Endodermal cell (in vitro differentiated cells): ENCODE results near the gene SERPINC1. TPM values are rescaled to one million over a fixed set of nuclear protein-coding genes. Genes with fewer than 3 reads are reported as not detected.
"Not testable (repeated sequence)": the region's sequence is repeated elsewhere in the genome, so short reads cannot be mapped to it uniquely, and the experiment has no call there.

Experiments used
- DNase-seq: peaks from one replicate; pipeline ENCODE4 v3.0.0-alpha.2; 2017
- H3K27ac ChIP-seq: 2 replicates; pipeline ENCODE4 v1.5.1; 2013; ENCODE audit warnings: mild to moderate bottlenecking, low read depth, low read length, moderate library complexity
- H3K27me3 ChIP-seq: 2 replicates; pipeline ENCODE4 v1.6.1; 2013; ENCODE audit warnings: mild to moderate bottlenecking, low read length, moderate library complexity; ENCODE audit not compliant: insufficient read depth, control insufficient read depth, poor library complexity, severe bottlenecking
- H3K36me3 ChIP-seq: 2 replicates; pipeline ENCODE4 v1.7.0; 2013; ENCODE audit warnings: mild to moderate bottlenecking, low read length, moderate library complexity; ENCODE audit not compliant: control insufficient read depth, insufficient read depth
- H3K4me1 ChIP-seq: one replicate; pipeline ENCODE4 v1.7.0; 2013; ENCODE audit warnings: low read length; ENCODE audit not compliant: control insufficient read depth, insufficient read depth
- H3K4me3 ChIP-seq: 2 replicates; pipeline ENCODE4 v1.5.1; 2013; ENCODE audit warnings: mild to moderate bottlenecking, low read length, moderate library complexity
- H3K9ac ChIP-seq: 2 replicates; pipeline ENCODE4 v1.6.1; 2013; ENCODE audit warnings: mild to moderate bottlenecking, low read length, moderate library complexity; ENCODE audit not compliant: poor library complexity, severe bottlenecking; ENCODE audit errors: extremely low read depth
- H3K9me3 ChIP-seq: 2 replicates; pipeline ENCODE4 v1.6.1; 2013; ENCODE audit warnings: mild to moderate bottlenecking, low read length, moderate library complexity; ENCODE audit not compliant: control insufficient read depth
- H3K27ac Mint-ChIP-seq: 2 replicates; pipeline ENCODE4 v1.8.0; 2020; ENCODE audit warnings: mixed read lengths
- H3K27me3 Mint-ChIP-seq: 2 replicates; pipeline ENCODE4 v1.8.0; 2021; ENCODE audit warnings: mild to moderate bottlenecking, mixed read lengths; ENCODE audit not compliant: insufficient read depth
- H3K36me3 Mint-ChIP-seq: 2 replicates; pipeline ENCODE4 v1.8.0; 2020; ENCODE audit warnings: low read depth, mixed read lengths
- H3K4me1 Mint-ChIP-seq: 2 replicates; pipeline ENCODE4 v1.8.0; 2020; ENCODE audit warnings: mixed read lengths
- H3K4me3 Mint-ChIP-seq: 2 replicates; pipeline ENCODE4 v1.8.0; 2020; ENCODE audit warnings: mild to moderate bottlenecking, moderate library complexity, mixed read lengths
- H3K9me3 Mint-ChIP-seq: 2 replicates; pipeline ENCODE4 v1.8.0; 2020; ENCODE audit warnings: mild to moderate bottlenecking, mixed read lengths
- WGBS, 2 experiments: methylation state at CpG; one replicate each; pipeline versions ENCODE4 v1.1.5 to v1.1.7; 2013; ENCODE audit warnings: missing lambda C conversion rate in 2 of 2, mixed read lengths in 1 of 2; ENCODE audit not compliant: insufficient coverage in 1 of 2, insufficient read length in 1 of 2; 5-methylcytosine and 5-hydroxymethylcytosine counted together
- total RNA-seq, 2 donors: library from RNA; stranded (reverse); fragmentation: NEBNext Ultra II Directional in 1 of 2; extraction: Animal tissue kit (Norgen Biotek cat#: 25700) in 1 of 2; gene quantifications; 2 replicates in 1 of 2; 3 replicates in 1 of 2; pipeline ENCODE4 v1.2.1, GENCODE V29; 2021
- TF ChIP-seq, protein P1 (sequence below): fragments of 200-600 bp; sonication (generic); conservative IDR thresholded peaks from 2 replicates; pipeline ENCODE4 v1.5.0; 2021; ENCODE audit warnings: antibody characterized with exemption, mild to moderate bottlenecking

The SERPINC1 gene
- total RNA-seq, 2 donors from 2014 or later, result not detected

DNA sequence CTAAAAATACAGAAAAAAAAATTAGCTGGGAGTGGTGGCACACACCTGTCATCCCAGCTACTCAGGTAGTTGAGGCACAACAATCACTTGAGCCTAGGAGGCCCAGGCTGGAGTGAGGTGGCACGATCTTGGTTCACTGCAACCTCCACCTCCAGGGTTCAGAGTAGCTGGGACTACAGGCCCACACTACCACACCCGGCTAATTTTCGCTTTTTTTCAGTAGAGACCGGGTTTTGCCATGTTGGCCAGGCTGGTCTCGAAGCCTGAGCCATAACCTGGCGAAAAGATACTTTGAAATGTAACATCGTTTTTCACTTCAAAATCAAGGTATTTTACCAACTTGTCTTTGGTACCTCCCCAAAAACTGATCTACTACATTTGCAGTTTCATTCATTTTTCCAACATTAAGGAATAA lies 55.4 kb downstream of the SERPINC1 start:
- H3K4me1 ChIP-seq, result peaks cover 4% of the 10 kb centered on the region
- TF ChIP-seq, protein P1, sequence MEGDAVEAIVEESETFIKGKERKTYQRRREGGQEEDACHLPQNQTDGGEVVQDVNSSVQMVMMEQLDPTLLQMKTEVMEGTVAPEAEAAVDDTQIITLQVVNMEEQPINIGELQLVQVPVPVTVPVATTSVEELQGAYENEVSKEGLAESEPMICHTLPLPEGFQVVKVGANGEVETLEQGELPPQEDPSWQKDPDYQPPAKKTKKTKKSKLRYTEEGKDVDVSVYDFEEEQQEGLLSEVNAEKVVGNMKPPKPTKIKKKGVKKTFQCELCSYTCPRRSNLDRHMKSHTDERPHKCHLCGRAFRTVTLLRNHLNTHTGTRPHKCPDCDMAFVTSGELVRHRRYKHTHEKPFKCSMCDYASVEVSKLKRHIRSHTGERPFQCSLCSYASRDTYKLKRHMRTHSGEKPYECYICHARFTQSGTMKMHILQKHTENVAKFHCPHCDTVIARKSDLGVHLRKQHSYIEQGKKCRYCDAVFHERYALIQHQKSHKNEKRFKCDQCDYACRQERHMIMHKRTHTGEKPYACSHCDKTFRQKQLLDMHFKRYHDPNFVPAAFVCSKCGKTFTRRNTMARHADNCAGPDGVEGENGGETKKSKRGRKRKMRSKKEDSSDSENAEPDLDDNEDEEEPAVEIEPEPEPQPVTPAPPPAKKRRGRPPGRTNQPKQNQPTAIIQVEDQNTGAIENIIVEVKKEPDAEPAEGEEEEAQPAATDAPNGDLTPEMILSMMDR, result no peak
- H3K36me3 ChIP-seq, result peaks cover 73% of the 10 kb centered on the region
- H3K9me3 ChIP-seq, result no peaks in the 10 kb centered on the region
- no peak overlapping the region for H3K27ac ChIP-seq
- peak; percentile 76 for DNase-seq
- no peak overlapping the region for H3K4me3 Mint-ChIP-seq
- H3K4me3 ChIP-seq, result no peak overlapping the region
- peak overlapping the region; percentile 38 for H3K27ac Mint-ChIP-seq
- no peak overlapping the region for H3K9ac ChIP-seq
- no peaks in the 10 kb centered on the region for H3K27me3 ChIP-seq
- 89 to 93% methylated on average over 7 of the region's 7 CpGs for WGBS, 2 experiments
- peaks cover 17% of the 10 kb centered on the region for H3K4me1 Mint-ChIP-seq
- no peaks in the 10 kb centered on the region for H3K9me3 Mint-ChIP-seq
- H3K27me3 Mint-ChIP-seq, result no peaks in the 10 kb centered on the region
- peaks cover 58% of the 10 kb centered on the region for H3K36me3 Mint-ChIP-seq

DNA sequence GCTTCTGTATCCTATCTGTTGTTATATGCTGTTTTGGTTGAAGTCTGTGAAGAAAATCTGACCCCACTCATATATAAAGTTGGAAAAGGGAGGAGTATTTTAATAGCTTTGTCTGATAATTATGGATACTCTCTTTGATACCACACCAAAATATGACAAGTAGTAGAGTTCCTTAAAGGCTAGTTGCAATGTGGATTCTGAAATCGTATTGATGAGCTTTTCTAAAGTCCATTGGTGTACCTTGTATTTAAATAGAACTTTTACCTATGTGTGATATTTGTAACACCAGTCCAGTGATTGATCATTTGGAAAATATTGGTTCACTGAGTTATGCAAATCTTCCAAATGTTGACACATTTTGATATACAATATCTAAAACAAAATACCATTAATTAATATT lies 57.1 kb downstream of the SERPINC1 start:
- 100% methylated on average over 1 of the region's 1 CpG; no CpG with 5 or more reads in 1 of the 2 experiments for WGBS, 2 experiments

DNA sequence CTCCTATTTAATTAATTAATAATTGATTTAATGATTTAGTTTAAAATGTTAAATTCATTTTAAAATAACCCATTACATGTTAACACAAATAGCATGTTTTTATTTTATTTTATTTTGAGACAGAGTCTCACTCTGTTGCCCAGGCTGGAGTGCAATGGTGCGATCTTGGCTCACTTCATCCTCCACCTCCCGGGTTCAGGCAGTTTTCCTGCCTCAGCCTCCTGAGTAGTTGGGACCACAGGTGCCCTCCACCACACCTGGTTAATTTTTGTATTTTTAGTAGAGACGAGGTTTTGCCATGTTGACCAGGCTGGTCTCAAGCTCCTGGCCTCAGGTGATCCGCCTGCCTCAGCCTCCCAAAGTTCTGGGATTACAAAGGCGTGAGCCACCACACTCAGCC lies 57.6 kb downstream of the SERPINC1 start:
- not testable (repeated sequence) for H3K27ac Mint-ChIP-seq, H3K4me1 ChIP-seq, H3K9me3 Mint-ChIP-seq, H3K27me3 Mint-ChIP-seq, H3K4me3 ChIP-seq, H3K9ac ChIP-seq, H3K27me3 ChIP-seq, H3K4me3 Mint-ChIP-seq, H3K27ac ChIP-seq, H3K9me3 ChIP-seq, DNase-seq
- 91 to 93% methylated on average over 3 to 5 of the region's 5 CpGs for WGBS, 2 experiments
- Mint-ChIP-seq H3K36me3 (peaks cover 52% of the 10 kb centered on the region), H3K4me1 (peaks cover 13% of the 10 kb centered on the region)
- peaks cover 71% of the 10 kb centered on the region for H3K36me3 ChIP-seq

More for the DNA sequence above, 57.1 kb downstream of the SERPINC1 start:
- Histone ChIP-seq H3K4me3 (no peak overlapping the region), H3K27ac (no peak overlapping the region), H3K27me3 (no peaks in the 10 kb centered on the region), H3K9me3 (no peaks in the 10 kb centered on the region), H3K4me1 (peaks cover 4% of the 10 kb centered on the region), H3K9ac (no peak overlapping the region), H3K36me3 (peaks cover 71% of the 10 kb centered on the region)
- Mint-ChIP-seq H3K36me3 (peaks cover 54% of the 10 kb centered on the region), H3K4me1 (peaks cover 14% of the 10 kb centered on the region), H3K27me3 (no peaks in the 10 kb centered on the region), H3K27ac (no peak overlapping the region), H3K9me3 (no peaks in the 10 kb centered on the region), H3K4me3 (no peak overlapping the region)
- TF ChIP-seq, protein P1, result no peak
- no peak for DNase-seq

DNA sequence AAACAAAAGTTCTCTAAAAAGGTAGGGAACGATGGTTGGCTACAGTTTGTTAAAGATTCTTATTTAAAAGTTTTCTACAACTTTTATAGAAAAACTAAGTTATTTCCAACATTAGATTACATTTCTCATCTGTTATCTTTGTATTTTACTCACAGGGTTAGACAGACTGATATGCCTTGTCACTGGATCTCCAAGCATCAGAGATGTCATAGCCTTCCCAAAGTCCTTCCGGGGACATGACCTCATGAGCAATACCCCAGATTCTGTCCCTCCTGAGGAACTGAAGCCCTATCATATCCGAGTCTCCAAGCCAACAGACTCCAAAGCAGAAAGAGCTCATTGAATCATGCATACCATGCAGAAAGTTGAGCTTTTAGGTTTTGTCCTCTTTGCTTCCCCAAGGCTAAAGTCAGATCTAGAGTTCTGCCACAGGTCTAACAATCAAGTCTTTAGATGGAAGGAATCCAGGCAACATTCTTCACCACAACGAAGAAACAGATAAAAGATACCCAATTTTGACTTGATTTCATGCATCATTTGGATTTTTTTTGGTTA lies 59.7 kb downstream of the SERPINC1 start:
- Histone ChIP-seq H3K27ac (no peak overlapping the region), H3K9ac (no peak overlapping the region), H3K9me3 (no peaks in the 10 kb centered on the region), H3K4me1 (peaks cover 9% of the 10 kb centered on the region), H3K36me3 (peaks cover 61% of the 10 kb centered on the region), H3K4me3 (no peak overlapping the region), H3K27me3 (no peaks in the 10 kb centered on the region)
- WGBS, 2 experiments, result 98 to 100% methylated on average over 2 to 4 of the region's 4 CpGs
- Mint-ChIP-seq H3K4me3 (no peak overlapping the region), H3K36me3 (peaks cover 46% of the 10 kb centered on the region), H3K27ac (peak overlapping the region; percentile 56), H3K9me3 (no peaks in the 10 kb centered on the region), H3K27me3 (no peaks in the 10 kb centered on the region), H3K4me1 (peaks cover 27% of the 10 kb centered on the region)
- no peak for DNase-seq
- TF ChIP-seq, protein P1, result no peak
